Measurements from ENCODE around the gene NUP43. TPM values are rescaled to one million over a fixed set of nuclear protein-coding genes. Genes with fewer than 3 reads are reported as not detected.
A peak's percentile ranks its signal among the peaks of the same experiment; 100 is the strongest.

NUP43 gene, protein sequence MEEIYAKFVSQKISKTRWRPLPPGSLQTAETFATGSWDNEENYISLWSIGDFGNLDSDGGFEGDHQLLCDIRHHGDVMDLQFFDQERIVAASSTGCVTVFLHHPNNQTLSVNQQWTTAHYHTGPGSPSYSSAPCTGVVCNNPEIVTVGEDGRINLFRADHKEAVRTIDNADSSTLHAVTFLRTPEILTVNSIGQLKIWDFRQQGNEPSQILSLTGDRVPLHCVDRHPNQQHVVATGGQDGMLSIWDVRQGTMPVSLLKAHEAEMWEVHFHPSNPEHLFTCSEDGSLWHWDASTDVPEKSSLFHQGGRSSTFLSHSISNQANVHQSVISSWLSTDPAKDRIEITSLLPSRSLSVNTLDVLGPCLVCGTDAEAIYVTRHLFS
- total RNA-seq (ENCODE audit: low replicate concordance), result 84.5 and 107 TPM in 2 replicates

DNA sequence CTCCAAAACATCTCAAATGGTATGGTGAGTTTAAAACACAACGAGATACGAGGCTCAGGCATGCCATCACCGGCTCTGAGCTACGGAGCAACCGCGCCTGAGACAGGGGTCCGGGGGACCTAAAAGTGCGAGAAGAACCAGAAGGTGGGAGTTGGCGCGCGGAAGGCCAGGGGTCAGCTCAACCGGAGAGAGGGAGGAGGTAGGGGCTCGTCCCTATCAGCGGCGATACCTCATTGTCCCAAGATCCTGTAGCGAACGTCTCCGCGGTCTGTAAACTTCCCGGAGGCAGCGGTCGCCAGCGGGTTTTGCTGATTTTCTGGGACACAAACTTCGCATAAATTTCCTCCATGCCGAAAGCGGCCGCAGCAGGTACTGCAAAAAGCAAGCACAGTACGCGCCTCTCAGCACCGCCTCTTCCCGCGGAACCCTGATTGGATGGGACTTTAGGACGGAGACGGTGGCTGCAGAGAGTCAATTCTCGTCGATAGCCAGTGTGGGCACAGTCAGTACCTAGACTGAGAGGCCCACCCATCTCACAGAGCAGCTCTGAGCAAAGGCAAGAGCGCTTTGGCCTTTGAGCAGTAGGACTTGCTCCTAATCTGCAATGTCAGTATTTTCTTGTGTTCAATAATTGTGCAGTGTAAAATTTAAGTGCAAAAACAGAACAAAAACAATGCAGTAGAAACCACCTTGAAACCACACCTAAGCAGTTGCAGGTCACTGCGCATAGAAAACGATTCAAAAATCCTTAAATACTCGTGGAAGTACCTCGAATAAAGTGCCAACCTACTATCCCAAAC lies at the start of gene NUP43:
Gene NUP43 (minus strand): TSS at position 383 of the 800 bp plus-strand sequence. CDS start 34 bp downstream, at position 349.
- Histone ChIP-seq H3F3A (ENCODE audit: low read depth) (peaks cover 20% of the 10 kb centered on the region), H3K9me3 (ENCODE audit: low read depth) (no peaks in the 10 kb centered on the region), H3K27me3 (no peaks in the 10 kb centered on the region), H4K20me1 (ENCODE audit: low read depth) (peaks cover 13% of the 10 kb centered on the region), H2AFZ (replicated peaks) (peak within 1 kb of the TSS; percentile 67), H3K4me1 (peaks cover 14% of the 10 kb centered on the region), H3K36me3 (no peaks in the 10 kb centered on the region), H3K9ac (peak within 1 kb of the TSS; percentile 70), H3K4me2 (peak within 1 kb of the TSS; percentile 76), H3K79me2 (ENCODE audit: low read depth) (peaks cover 49% of the 10 kb centered on the region), H3K27ac (peak within 1 kb of the TSS; percentile 32), H3K4me3 (peak within 1 kb of the TSS; percentile 73)
- Mint-ChIP-seq H3K36me3 (peaks cover 7% of the 10 kb centered on the region), H3K27me3 (ENCODE audit: insufficient read depth, low read depth) (no peaks in the 10 kb centered on the region), H3K4me3 (peak within 1 kb of the TSS; percentile 98), H3K27ac (peak within 1 kb of the TSS; percentile 93), H3K4me1 (peaks cover 22% of the 10 kb centered on the region), H3K9me3 (no peaks in the 10 kb centered on the region)
- DNase-seq (ENCODE audit: low spot score), result peak; percentile 92
- TF ChIP-seq EZH2 (IDR thresholded peaks at IDR 0.05), result no peak
- TF ChIP-seq, protein P1, sequence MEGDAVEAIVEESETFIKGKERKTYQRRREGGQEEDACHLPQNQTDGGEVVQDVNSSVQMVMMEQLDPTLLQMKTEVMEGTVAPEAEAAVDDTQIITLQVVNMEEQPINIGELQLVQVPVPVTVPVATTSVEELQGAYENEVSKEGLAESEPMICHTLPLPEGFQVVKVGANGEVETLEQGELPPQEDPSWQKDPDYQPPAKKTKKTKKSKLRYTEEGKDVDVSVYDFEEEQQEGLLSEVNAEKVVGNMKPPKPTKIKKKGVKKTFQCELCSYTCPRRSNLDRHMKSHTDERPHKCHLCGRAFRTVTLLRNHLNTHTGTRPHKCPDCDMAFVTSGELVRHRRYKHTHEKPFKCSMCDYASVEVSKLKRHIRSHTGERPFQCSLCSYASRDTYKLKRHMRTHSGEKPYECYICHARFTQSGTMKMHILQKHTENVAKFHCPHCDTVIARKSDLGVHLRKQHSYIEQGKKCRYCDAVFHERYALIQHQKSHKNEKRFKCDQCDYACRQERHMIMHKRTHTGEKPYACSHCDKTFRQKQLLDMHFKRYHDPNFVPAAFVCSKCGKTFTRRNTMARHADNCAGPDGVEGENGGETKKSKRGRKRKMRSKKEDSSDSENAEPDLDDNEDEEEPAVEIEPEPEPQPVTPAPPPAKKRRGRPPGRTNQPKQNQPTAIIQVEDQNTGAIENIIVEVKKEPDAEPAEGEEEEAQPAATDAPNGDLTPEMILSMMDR (IDR thresholded peaks at IDR 0.05), result peak; percentile 46

DNA sequence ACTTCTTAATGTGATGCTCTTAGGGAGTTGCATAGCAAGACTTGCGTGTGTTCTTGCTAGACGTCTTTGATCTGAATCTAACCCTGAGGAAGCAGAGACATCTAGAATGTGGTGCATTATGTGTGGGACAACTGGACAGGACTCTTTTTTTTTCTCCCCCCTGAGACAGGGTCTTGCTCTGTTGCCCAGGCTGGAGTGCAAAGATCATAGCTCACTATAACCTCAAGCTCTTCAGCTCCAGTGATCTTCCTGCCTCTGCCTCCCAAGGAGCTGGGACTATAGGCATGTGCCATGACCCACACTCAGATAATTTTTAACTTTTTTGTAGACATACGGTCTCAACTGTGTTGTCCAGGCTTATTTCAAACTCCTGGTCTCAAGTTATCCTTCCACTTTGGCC lies 37.2 kb upstream of the NUP43 start:
- H3K9ac ChIP-seq, result no peak overlapping the region
- no peaks in the 10 kb centered on the region for H3K36me3 ChIP-seq
- H3K4me1 ChIP-seq, result no peaks in the 10 kb centered on the region
- H3K79me2 ChIP-seq (ENCODE audit: low read depth), result no peaks in the 10 kb centered on the region
- H3K27ac Mint-ChIP-seq, result no peak overlapping the region
- no peak overlapping the region for H2AFZ ChIP-seq (replicated peaks)
- peaks cover 13% of the 10 kb centered on the region for H3K36me3 Mint-ChIP-seq
- no peak overlapping the region for H3K4me3 Mint-ChIP-seq
- H3F3A ChIP-seq (ENCODE audit: low read depth), result no peaks in the 10 kb centered on the region
- no peaks in the 10 kb centered on the region for H3K9me3 Mint-ChIP-seq
- peaks cover 3% of the 10 kb centered on the region for H3K27me3 Mint-ChIP-seq (ENCODE audit: insufficient read depth, low read depth)
- no peak overlapping the region for H3K4me3 ChIP-seq
- no peak overlapping the region for H3K27ac ChIP-seq
- no peaks in the 10 kb centered on the region for H3K9me3 ChIP-seq (ENCODE audit: low read depth)
- TF ChIP-seq EZH2 (IDR thresholded peaks at IDR 0.05) (no peak), EZH2phosphoT487 (IDR thresholded peaks at IDR 0.05) (no peak)
- TF ChIP-seq, protein P1 (IDR thresholded peaks at IDR 0.05), result no peak
- H3K4me2 ChIP-seq, result no peak overlapping the region
- H4K20me1 ChIP-seq (ENCODE audit: low read depth), result no peaks in the 10 kb centered on the region
- H3K4me1 Mint-ChIP-seq, result no peaks in the 10 kb centered on the region
- no peak for DNase-seq (ENCODE audit: low spot score)
- no peaks in the 10 kb centered on the region for H3K27me3 ChIP-seq

DNA sequence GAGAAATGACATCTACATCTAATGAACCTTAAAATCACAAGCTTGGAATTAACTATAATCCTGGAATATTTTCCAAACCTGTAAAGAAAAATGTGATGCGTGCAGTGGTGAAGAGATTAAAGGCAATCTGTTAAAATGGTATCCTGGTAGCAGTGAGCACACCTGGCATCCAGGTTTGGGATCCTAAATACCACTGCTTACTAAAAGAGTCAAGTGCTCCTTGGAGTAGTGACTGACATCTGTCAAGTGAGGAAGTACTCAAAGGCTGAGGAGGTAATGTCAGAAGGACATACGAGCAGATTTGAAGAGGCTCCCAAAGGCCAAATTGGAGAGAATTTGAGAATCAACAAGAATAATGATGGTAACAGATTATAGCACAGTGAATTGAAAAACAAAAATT lies 36.0 kb upstream of the NUP43 start:
- no peaks in the 10 kb centered on the region for H3K4me1 Mint-ChIP-seq
- H3K79me2 ChIP-seq (ENCODE audit: low read depth), result no peaks in the 10 kb centered on the region
- no peak for DNase-seq (ENCODE audit: low spot score)
- H3K4me1 ChIP-seq, result no peaks in the 10 kb centered on the region
- H3K9me3 ChIP-seq (ENCODE audit: low read depth), result no peaks in the 10 kb centered on the region
- H3K4me3 Mint-ChIP-seq, result no peak overlapping the region
- no peaks in the 10 kb centered on the region for H3K36me3 ChIP-seq
- TF ChIP-seq EZH2phosphoT487 (IDR thresholded peaks at IDR 0.05), result no peak
- TF ChIP-seq, protein P1 (IDR thresholded peaks at IDR 0.05), result no peak
- TF ChIP-seq EZH2 (IDR thresholded peaks at IDR 0.05), result no peak
- H3K27me3 Mint-ChIP-seq (ENCODE audit: insufficient read depth, low read depth), result no peaks in the 10 kb centered on the region
- H3K36me3 Mint-ChIP-seq, result peaks cover 9% of the 10 kb centered on the region
- H3K27ac Mint-ChIP-seq, result no peak overlapping the region
- no peaks in the 10 kb centered on the region for H3K27me3 ChIP-seq
- H3K4me2 ChIP-seq, result no peak overlapping the region
- no peak overlapping the region for H2AFZ ChIP-seq (replicated peaks)
- H3K9me3 Mint-ChIP-seq, result no peaks in the 10 kb centered on the region
- H3K4me3 ChIP-seq, result no peak overlapping the region
- H3F3A ChIP-seq (ENCODE audit: low read depth), result no peaks in the 10 kb centered on the region
- H3K9ac ChIP-seq, result no peak overlapping the region
- H4K20me1 ChIP-seq (ENCODE audit: low read depth), result no peaks in the 10 kb centered on the region
- H3K27ac ChIP-seq, result no peak overlapping the region

Data from neural progenitor cell (in vitro differentiated cells).